ENCODE measurements around the gene ASPDH.

DNA sequence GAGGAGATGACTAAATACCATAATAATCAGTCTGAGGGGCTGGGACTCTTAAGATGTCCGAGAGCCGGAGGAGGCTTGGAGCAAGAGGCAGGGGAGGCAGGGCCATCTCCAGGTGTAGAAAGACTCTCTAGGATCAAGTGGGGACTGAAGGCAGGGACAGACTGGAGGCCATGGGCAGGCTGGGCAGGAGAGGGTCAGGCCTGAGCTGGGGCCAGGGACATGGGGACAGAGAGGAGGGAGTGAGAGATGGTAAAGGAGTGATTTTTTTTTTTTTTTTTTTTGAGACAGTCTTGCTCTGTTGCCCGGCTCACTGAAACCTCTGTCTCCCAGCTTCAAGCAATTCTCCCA is 4.9 kb downstream of the ASPDH start:
- TF ChIP-seq POLR2AphosphoS5 (IDR thresholded peaks at IDR 0.05; ENCODE audit: low read depth, low read length) (no peak), POLR2A (IDR thresholded peaks at IDR 0.05; ENCODE audit: low read depth, low read length) (no peak), PAX5 (IDR thresholded peaks at IDR 0.05; ENCODE audit: insufficient read depth, low read length, severe bottlenecking) (no peak)

Data from GM12891 (cell line).